ENCODE measurements around the gene PTPRT.
"Not testable (repeated sequence)": the region's sequence is repeated elsewhere in the genome, so short reads cannot be mapped to it uniquely, and the experiment has no call there.

Gene PTPRT

GRCh38 chr20:42959996-42960395 lies 229.7 kb downstream of the PTPRT start:
- no peak for DNase-seq

GRCh38 chr20:42958367-42959069 lies 231.2 kb downstream of the PTPRT start:
- no peak for DNase-seq

GRCh38 chr20:42957704-42958095 lies 232.0 kb downstream of the PTPRT start:
- no peak for DNase-seq

DNA sequence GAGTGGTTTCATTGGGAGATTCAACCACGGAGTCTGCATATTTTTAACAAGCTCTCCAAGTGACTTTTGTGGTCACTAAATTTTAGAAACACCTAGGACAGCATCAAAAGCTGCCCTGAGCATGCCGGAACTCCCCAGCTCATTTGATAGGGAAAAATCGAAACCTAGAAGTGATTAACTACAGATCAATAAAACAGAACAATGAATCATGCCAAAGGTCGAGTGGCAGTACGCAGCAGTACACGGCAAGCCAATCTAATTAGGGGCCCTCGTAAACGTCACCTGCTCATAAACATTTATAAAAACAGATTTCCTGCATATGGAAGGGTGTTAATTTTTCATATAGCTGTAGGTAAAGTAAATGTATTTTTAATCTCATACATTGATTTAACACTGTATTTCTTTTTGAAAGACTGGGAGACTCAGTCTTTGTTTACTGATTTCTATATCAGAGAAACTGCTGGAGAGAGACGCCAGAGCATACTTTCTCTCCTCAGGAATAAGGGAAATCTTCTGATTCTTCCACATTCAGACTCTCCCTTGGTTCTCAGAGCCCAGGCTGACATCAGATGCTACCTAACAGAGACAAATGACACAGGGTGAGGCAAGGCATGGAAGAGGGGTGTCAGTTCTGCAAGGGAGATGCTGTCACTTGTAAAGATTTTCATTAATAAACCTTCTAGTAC lies 232.5 kb downstream of the PTPRT start:
- no peak for DNase-seq

GRCh38 chr20:42955713-42956112 lies 234.0 kb downstream of the PTPRT start:
- no peak for DNase-seq

- no peak for DNase-seq
These were observed 234.8 kb downstream of the PTPRT start for GRCh38 chr20:42954951-42955350.

- DNase-seq, result no peak
These were observed 239.8 kb downstream of the PTPRT start for GRCh38 chr20:42949950-42950349.

- DNase-seq, result no peak
These were observed 244.3 kb downstream of the PTPRT start for GRCh38 chr20:42945234-42945994.

DNA sequence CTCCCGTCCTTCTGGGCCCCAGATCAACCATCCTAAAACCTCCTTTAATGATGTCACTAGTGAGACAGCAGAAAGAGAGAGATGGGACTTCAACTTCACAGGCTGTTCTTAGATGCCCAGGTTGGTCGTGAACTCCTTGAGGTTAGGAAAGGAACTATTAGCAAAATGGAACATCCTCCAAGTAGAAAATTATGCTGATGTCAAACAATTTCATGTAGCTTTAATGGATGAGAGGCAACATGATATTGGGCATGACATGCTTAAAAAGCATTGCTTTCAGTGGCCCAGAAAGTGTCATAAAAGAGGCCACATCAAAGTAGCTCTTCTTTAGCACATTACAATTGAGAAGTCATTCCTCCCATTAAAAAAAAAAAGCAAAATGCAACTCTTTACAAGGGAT lies 248.1 kb downstream of the PTPRT start:
- no peak for DNase-seq

GRCh38 chr20:42938441-42939205 lies 251.1 kb downstream of the PTPRT start:
- no peak for DNase-seq

GRCh38 chr20:42936482-42936881 lies 253.2 kb downstream of the PTPRT start:
- no peak for DNase-seq

DNA sequence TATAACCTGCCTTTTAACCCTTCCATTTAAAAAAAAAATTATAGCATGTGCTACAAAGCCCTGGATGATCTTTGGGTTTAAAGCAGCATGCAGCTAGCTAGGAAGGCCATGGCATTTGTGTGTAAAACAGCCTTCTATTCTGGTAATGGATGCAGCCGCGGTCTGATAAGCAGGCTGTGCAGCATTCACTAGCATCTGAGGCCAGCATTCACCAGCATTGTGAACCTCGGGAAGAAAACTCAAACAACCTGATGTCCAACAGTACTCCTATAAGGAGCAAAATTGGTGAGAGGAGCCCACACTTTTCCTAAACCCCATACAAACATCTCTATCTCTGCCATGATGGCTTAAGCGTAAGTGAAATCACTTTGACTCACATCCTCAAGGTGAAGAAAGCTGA lies 265.5 kb downstream of the PTPRT start:
- DNase-seq, result no peak

DNA sequence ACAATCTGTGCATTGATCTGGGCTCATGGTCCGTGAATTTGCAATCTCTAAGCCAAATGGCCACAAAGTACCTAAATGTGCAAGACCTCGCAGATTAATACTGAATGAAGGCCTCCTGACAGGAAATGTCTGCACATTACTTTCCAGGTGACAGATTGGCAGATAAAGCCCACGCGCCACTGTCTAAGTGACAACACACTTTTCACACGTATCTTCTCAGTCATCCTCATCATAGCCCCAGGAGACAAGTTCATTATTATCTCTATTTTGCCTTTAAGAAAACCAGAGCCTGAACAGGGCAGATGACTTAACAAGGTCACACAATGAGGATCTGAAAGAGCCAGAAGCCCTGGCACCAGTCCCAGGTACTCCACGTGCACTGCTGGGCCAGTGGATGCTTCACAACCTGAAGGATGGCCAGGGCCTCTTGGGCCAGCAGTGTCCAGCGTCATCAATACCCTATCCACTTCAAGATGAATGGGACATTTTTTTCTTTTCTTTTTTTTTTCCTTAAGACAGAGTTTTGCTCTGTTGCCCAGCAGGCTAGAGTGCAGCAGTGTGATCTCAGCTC lies 266.3 kb downstream of the PTPRT start:
- no peak for DNase-seq

GRCh38 chr20:42920776-42921175 lies 268.9 kb downstream of the PTPRT start:
- DNase-seq, result no peak

DNA sequence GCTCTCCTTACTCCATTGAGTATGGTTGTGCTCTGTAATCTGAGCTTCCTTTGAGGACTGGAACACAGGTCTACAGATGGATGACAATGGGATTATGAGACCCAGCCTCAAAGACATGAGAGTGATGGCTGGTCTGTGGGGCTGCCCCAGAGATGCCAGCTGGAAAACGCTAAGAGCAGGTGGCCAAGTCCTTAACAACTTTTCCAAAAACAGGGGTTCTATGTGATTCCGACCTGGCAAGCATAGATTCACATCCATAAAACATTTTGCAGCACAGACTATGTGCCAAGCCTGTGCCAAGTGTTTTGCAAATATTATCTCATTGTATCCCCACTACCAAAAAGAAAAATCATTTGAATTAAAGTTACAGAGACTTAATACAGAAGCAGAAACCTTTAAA lies 270.4 kb downstream of the PTPRT start:
- DNase-seq, result no peak

DNA sequence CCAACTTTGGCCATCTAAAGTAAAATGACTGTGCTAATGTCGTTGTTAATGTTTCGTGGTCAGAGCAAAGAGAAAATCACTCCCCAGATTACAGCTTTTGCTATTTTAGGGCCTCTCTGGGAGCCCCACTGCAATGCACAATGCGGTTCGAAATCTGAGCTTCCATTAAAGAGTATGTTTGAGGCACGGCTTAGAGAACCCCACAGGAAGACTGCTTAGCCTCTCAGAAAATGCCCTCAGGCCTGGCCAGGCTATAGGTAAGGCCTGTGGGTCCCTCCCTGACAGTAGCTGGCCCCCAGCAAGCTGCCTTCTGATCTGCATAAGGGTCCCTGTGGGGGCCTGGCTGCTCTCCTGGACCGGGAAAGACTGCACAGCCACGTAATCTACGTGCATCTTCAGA lies 274.6 kb downstream of the PTPRT start:
- DNase-seq, result no peak

DNA sequence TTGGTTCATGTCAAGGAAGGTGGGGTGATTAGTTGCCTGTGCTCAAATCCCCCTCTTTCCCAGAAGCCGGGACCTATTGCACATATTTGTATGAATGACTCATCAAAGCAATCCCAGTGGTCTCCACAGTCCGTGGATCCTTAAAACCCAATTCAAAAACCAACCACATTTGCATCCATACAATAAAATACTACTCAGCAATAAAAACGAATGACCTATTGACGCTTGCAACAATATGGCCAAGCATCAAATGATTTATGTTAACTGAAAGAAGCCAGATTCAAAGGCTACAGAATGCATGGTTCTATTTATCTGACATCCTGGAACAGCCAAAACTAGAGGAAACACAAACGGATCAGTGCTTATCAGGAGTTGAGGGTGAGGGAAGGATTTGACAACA lies 275.4 kb downstream of the PTPRT start:
- DNase-seq, result no peak

DNA sequence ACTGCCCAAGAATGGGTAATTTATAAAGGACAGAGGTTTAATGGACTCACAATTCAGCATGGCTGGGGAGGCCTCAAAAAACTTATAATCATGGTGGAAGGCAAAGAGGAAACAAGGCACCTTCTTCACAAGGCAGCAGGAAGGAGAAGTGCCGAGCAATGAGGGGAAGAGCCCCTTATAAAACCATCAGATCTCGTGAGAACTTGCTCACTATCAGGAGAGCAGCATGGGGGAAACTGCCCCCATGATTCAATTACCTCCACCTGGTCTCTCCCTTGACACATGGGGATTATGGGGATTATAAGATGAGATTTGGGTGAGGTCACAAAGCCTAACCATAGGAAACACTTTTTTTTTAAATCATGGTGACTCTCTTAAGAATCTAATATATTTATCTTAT lies 278.9 kb downstream of the PTPRT start:
- not testable (repeated sequence) for DNase-seq

- no peak for DNase-seq
These were observed 282.0 kb downstream of the PTPRT start for GRCh38 chr20:42907730-42908129.

DNA sequence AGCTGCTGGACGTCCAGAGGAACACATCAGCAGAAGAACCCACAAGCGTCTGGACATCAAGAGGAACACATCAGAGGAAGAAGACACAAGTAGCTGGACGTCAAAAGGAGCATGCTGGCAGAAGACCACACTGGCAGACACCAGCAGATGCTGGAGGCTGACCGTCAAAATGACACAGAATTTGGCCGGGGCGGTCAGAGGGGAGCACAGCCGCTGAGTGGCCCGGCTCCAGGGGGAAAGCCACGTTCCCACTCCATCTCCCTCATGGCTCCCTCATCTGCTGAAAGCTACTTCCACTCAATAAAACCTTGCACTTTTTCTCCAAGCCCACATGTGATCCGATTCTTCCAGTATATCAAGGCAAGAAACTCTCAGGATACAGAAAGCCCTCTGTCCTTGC lies 283.6 kb downstream of the PTPRT start:
- DNase-seq, result no peak

- DNase-seq, result no peak
These were observed 287.2 kb downstream of the PTPRT start for GRCh38 chr20:42902509-42902908.

DNA sequence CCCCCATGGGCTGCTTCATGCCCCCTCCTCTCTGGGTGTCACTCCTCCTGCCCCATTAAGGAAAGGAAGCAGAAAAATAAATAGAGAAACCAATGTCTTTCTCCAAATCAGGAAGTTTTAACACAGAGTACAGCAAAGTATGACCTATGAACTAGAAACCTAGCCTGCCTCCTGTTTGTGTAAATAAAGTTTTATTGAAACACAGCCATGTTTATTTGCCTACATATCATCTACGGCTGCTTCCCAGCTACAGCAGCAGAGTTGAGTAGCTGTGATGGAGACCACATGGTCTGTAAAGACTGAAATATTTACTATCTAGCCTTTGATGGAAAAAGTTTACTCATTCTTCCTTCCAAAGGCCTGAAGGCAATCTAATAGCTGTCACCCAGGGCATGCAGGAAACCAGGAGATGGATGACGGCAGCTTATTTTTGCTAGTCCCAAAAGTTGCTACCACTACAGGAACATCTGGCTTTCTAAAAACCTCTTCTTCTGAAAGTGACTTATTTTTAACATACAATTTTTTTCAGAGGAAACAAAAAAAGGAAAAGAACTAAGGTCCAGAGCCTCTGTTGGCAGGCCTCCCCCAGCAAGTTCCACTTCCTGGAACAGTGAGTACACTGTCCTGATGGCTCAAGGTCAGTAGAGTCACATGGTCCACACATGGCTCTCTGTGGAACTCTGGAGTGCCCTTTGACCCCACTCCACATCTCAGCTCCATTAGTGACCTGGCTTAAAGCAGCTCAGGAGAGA lies 287.8 kb downstream of the PTPRT start:
- DNase-seq, result no peak

Measured in SIG-M5 (cell line).